MV-4-11 (cell line): ENCODE measurements around the gene PTPRR.

Source experiments
- DNase-seq: peaks from one replicate; lab custom pipeline; 2025; lab: John Stamatoyannopoulos, UW

Gene PTPRR

GRCh38 chr12:70920251-70920851 is at the start of gene PTPRR:
TSS of gene PTPRR (minus strand) at chr12:70920738. CDS start at chr12:70920390, 348 bp downstream.
- DNase-seq = no peak

DNA sequence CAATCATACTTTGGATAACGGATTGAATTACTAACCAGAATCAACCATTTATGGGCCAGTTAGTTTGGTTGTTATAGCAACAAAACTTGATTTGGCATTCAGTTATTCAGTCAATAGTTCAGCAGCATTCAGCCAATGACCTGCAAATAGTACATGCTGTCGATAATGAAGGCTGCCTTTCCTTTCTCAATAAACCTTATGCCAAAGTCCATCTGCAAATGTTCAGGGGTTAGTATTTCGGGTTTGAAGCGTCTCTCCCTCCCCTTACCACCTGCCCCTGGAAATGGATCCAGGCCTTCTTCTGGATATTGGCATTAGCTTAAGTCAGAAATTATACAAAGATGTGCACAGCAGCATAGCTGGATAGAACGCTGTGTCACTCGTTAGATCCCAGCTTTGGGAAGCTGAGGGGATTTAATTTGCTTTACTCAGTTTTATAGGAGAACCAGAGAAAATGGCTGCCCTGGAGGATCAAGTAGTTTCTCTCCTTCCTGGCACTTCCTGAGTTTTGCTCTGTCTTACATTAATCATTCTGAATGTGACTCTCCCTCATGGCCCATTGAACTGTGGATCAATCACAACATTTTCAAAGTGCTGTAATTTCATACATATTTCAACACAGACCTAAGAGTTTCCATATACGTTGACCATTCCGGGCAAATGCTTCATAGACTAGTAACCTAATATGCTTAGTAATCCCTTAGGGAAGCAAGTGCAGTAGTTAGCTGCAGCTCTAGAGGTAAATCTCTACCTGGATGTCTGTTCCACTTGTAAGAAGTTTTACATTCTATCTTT is 46.7 kb upstream of the PTPRR start:
- no peak for DNase-seq

DNA sequence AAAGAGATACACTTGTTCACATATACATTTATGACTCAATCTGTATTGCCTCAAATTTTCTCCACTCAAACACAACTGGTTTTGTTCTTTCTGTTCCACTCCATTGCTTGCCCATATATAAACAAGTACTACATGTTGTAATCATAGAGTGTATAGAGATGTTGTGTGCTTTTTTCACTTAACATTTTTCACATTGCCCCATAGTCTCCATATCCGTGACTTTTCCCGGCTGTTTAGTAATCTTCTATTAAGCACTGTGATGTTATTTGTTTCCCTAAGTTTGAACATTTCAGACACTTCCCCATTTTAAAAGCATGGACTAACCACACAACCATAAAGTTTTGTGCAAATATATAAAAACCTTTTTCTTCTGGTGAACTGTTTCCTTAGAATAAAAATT is 45.5 kb upstream of the PTPRR start:
- peak; percentile 6 for DNase-seq

- DNase-seq = no peak
Measured at GRCh38 chr12:70964867-70965510, 44.5 kb upstream of the PTPRR start.

DNA sequence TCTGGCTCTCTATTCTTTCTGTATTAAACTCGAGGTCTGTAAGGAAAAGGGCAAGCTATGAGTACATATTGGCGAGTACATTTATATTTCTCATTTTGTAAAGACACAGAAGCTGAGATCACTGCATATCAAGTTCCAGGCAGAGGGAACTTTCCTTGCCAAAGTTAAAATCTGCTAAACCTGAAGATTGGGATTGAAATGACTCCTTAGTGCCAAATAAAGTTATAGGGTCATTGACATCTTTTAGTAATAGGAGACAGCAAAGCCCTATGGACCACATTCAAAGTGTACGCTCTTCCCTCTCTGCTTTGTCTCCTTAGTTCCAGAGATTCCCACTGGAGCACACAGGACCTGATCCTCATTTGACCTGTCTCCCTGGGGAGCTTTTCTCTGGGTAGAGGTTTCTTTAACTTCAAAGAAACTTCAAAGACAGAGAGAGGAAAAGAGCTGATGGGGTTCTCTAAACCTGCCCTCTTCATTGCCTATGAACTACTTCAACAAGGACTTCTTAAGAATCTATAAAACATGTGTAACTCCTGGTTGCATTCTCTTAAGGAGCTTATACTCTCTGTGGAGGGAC is 42.6 kb upstream of the PTPRR start:
- DNase-seq = no peak

DNA sequence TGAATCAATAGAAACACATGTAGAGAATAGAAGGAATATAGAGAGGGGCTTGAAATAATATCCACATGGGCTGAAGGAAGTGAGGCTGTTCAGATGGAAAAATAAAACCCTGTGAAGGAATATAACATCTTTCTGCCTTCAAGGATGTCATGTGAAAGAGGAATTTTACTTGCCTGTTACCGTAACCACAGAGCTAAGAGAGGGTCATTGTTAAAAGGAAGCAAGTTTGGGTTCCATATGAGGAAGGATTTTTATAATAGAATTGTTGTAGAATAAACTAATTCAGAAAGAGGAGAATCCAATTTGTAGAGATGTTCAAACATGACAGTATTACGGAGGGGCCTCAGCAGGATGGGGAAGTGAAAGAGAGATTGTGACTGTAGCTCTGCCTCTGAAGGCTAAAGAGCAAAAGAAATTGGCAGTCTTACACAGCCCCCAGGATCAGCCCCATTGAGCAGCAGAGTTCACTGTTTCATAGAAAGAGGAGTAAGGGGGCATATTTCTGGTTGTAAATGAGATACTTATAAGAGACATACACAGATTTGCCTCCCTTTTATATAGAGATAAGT is 41.8 kb upstream of the PTPRR start:
- DNase-seq = peak; percentile 15

GRCh38 chr12:70960484-70960883 is 39.9 kb upstream of the PTPRR start:
- DNase-seq = no peak

GRCh38 chr12:70955415-70955814 is 34.9 kb upstream of the PTPRR start:
- DNase-seq = no peak

GRCh38 chr12:70950451-70950850 is 29.9 kb upstream of the PTPRR start:
- no peak for DNase-seq

GRCh38 chr12:70948976-70949336 is 28.4 kb upstream of the PTPRR start:
- DNase-seq = no peak

- no peak for DNase-seq
Measured at GRCh38 chr12:70948236-70948975, 27.9 kb upstream of the PTPRR start.

DNA sequence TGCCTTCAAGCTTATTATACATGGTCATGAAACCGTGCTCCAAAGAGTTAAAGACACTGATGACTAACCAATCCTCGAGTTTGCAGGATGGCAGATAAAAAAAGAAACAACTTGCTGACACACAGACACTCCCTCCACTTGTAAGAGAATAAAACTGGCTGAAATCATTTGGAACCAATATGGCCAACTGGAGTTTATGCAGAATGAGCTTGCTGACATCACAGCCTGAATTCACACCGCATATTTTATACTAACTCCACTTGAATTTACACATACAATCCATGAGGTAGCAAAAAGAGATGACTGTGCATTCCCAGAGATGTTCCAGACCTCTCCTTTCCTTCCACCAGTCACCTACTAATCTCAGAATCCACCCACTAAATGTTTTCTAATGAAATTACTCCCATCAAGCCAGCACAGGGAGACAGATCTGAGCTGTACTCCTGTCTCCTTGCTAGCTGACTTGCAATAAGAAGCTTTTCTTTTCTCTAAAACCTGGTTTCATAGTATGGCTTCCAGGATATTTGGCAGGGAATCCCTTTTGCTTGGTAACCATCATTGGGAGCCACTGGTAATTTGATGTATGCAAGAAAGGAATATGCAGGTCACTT is 15.8 kb upstream of the PTPRR start:
- DNase-seq = no peak

GRCh38 chr12:70933133-70933532 is 12.6 kb upstream of the PTPRR start:
- no peak for DNase-seq

- no peak for DNase-seq
Measured at GRCh38 chr12:70929029-70929428, 8.5 kb upstream of the PTPRR start.

GRCh38 chr12:70928071-70928470 is 7.5 kb upstream of the PTPRR start:
- no peak for DNase-seq

GRCh38 chr12:70927356-70927755 is 6.8 kb upstream of the PTPRR start:
- no peak for DNase-seq

DNA sequence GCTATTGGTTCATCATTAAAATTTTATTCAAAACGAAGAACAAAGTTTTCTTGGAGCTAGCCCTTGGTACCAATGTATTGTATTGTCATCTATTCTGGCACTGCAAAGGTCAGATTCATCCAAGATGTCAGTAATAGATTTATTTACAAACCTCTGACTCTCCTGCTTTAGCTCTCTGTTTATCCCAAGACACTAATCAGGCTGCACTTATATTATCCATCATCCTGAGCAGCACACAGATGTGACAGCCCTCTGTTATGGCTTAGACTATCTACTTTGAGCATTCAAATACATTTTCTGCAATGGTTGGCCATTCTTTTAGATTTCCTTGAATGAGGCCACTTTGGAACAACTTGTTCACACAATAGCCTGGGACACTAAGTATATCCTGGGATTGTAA is 5.0 kb upstream of the PTPRR start:
- DNase-seq = no peak

GRCh38 chr12:70920891-70921290 is 353 bp upstream of the PTPRR start:
- no peak for DNase-seq

DNA sequence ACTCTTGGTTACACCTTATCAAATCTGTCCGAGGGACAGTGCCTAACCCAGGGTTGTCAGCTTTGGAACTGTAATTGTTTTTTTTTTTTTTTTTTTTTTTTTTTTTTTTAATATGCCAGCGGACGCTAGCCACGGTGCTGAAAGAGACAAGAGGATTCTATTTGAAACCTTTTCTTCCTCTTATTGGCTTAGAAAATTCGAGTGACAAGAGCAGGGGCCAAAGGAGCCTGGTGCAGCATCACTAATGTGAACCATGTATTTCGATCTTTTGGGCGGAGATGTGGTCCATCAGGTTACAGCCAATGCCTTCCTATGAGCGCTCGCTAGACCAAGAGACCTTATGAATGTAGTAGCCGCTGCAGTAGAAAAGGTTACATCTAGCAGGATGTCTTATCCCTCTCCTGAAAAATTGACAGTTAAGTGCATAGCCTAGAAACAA is 922 bp downstream of the PTPRR start:
- DNase-seq = no peak

DNA sequence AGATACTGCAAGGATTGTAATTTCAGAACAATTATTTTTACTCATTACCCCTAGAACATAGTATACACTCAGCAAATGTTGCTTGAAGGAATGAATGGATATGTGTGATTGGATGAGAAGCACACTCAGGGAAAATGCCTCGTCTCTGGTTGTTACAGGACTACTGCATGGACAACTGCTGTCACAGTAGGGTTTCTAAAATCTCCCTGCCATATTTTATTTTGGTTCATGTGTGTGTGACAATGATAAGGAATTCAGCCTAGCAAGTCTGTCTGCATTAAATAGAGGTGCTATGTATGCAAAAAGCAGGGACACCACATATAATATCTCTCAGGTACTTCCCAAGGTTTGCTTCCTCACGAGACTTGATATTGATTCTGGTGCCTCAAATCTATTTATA is 1.4 kb downstream of the PTPRR start:
- no peak for DNase-seq

- DNase-seq = no peak
Measured at GRCh38 chr12:70918321-70918720, 2.2 kb downstream of the PTPRR start.
